Putamen (tissue), 1 donor: ENCODE data around the gene DNAH17.

Experiments
- DNase-seq: peaks from one replicate; pipeline ENCODE4 v3.0.0-alpha.2; 2016; ENCODE audit warnings: low spot score

The DNAH17 gene

GRCh38 chr17:78572239-78573205, 4.7 kb downstream of the DNAH17 start:
- DNase-seq = no peak

DNA sequence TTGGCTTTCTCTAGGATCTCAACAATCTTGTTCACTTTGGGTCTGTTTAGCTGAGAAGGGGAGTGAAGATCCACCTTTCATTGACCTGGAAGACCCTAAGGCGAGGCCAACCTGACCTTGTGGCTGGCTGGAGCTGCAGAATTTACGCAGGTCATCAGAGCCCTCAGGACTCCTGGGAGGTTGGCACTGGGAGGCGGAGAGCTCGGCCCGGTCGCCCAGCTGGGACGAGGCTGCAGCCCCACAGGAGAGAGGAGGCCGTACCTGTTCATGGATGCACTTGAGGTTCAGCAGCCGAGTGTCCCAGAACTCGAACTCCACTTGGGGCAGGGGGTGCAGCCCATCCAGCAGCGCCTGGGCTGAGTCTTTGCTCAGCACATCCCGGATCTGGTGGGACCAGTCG, 5.9 kb downstream of the DNAH17 start:
- DNase-seq = no peak

DNA sequence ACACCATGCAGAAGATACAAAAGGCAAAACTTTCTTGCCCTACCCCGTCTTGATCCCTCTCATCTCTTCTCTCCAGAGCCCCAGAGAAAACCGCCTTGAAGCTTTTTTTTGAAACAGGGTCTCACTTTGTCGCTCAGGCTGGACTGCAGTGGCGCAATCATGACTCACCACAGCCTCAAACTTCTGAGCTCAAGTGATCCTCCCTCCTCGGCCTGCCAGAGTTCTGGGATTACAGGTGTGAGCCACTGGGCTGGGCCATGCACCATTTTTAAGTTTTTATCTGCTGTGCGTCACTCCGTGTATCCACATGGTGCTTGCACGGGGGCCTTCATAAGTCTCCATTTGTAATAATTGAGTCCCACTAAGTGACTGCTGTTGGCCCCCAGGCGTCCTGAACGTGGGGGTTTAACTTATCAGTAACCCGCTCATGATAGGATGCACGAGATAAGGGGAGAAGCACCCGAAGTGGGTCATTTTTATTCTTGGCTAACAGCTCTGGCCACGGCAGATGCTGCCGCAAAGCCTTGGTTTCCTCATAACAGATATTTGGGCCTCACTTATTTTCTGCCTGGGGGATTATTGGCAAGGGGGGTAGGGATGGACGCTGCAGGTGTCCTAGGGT, 8.6 kb downstream of the DNAH17 start:
- no peak for DNase-seq

DNA sequence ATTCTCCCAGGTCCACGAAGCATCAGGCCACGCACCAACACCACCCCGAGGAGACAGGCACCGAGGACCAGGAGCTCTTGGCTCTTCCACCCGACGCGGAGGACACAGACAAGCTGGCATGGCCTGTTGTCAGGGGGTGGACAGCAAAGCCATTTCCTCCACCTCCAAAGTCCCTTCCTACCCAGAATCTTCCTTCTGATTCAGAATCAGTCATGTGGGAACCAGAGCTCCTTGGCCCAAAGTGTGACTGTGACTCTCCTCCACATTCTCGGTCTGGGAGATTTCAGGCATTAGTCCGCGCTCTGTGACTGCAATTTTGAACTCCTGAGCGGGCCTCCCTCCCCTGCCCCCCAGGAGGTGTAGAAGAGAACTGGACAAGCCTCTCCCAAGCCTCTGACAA, 9.2 kb downstream of the DNAH17 start:
- no peak for DNase-seq

DNA sequence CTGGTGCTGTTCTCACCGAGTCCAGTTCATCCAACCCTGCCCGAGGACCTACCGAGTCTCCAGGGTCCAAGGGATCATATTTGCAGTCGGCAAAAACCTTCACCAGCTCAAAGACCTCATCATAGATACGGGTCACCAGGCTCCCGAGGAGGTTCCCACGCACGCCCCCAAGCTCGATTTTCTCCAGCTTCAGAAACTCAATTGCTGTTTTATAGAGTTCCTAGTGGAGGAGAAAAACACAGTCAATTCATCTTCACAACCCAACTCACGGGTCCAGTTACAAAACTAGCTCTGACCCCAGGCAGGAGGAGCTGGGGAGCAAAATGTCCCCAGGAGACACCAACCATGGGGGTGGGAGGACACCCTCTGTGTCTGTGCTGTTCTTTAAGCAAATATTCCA, 10.2 kb downstream of the DNAH17 start:
- no peak for DNase-seq

DNA sequence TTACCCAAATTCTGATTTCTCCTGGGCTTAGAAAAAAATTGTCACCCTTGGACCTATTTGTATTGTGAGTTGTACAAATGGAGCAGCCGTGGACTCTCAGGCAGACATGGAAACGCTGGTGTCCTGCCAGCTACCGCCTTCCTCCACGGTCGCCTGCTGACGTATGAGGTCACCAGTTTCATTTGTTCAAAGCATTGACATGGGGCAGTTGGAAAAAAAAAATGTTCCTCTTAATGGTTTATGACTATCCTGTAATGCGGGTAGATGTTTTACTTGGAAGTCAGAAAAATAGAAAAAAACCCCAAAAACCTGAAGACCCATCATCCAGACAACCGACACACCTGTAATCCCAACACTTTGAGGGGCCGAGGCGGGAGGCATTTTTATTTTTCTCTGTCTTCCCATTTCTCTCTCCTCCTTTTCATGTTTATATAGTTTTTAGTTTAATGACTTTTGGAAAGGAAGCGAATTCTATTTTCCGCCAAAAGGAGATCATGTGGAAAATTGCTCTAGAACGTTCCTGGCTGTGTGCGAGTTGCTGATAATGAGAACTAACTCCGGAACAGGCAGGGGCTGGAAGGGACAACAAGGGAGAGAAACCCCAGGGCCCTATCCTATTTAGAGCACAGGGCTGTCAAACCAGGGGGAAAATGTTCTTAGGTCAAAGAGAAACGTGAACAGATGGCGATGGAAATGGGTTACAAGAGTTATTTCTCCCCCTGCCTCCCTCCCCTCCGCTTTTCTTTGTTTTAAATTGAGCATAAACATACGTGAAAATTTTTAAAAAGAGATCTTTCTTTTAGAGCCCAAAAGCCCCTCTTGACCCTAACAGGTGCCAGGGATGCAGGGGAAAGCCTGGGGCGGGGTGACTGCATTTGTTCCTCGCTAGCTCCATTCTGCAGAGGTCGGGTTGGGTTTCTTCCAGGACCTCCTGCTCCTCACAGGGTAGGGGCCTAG, 13.7 kb downstream of the DNAH17 start:
- no peak for DNase-seq

- no peak for DNase-seq
Observed at GRCh38 chr17:78562734-78563133, 14.5 kb downstream of the DNAH17 start.

GRCh38 chr17:78561166-78561565, 16.0 kb downstream of the DNAH17 start:
- DNase-seq = no peak

DNA sequence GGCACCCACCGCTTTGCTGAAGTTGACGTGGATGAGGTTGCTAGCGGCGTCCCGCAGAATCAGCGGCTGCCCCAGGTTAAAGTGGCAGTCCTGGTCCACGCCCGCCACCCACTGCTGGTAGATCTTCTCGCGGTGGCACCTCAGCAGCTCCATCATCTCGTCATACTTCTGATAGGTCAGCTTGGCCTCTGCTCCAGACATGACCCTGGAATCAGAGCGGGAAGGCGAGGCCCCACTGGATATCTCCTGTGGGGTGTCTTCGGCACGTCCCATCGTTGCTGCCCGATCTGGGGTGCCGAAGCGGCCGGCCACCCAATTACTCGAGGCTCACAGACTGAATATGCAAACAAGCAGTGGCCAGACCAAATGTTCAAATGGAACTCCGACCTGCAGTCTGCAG, 16.5 kb downstream of the DNAH17 start:
- DNase-seq = no peak

DNA sequence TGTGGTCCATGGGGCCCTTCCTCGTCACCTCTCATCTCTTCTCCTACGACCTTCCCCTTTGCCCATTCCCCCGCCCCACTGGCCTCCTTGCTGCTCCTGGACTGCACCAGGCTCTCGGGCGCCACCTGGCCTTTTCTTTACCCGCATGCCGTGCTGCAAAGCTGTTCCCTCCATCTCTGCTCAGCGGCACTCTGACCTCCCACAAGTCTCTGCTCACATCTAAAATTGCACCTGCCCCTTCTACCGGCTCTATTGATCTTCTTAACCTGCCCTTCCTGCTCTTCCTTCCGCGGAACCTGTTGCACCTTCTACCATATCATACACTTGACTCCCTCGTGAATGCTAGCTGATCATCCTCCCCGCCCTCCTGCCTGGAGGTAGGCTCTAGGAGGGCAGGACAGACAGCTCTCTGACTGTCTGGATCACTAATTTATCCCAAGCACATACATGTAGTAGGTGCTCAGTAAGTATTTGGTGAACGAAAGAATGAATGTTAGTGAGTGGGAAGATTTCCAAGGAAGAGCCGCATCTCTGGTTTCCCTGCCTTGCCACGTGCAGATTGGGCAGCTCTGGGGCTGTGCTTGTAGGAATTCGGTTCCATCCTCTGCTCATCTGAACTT, 17.3 kb downstream of the DNAH17 start:
- no peak for DNase-seq

GRCh38 chr17:78558989-78559388, 18.2 kb downstream of the DNAH17 start:
- no peak for DNase-seq

DNA sequence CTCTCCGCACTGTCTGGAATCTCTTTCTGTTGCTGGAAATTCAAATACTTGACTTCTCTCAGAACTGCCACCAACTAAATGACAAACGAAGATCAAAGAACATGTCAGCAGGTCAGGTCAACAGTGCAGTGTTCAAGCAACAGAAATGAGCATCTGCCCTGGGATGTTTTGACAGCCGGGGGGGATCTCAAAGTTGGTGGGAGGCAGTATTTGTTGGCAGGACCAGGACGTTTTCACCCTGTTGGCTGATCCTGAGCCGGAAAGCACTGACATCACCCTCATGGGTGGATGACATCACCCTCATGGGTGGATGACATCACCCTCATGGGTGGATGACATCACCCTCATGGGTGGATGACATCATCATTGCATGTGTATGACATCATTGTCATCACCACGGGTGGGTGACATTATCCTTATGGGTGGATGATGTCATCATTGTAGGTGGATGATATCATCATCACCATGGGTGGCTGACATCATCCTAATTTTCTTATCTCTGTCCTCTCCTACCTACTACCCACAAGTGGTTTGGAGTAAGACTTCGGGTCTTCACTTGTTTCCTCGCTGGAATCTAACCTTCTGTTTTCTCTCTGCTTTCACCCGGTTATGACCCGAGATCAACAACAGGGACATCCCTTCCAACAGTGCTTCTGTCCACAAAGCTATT, 18.9 kb downstream of the DNAH17 start:
- no peak for DNase-seq

DNA sequence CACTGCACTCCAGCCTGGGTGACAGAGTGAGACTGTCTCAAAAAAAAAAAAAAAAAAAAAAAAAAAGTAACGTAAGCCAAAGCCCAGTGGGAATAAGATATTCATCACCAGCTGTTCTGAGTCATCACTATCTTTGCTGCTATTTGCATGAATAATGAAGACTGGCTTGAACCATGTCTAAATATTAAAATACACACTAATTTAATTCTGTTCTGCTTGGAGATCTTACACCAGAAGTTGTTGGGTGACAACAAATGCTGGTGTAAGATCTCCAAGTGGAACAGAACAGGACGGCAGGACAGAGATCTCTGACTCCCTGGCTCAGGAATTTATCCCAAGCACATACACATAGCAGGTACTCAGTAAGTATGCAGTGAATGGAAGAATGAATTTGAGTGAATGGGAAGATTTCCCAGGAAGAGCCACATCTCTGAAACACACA, 19.6 kb downstream of the DNAH17 start:
- no peak for DNase-seq

GRCh38 chr17:78556812-78557211, 20.4 kb downstream of the DNAH17 start:
- no peak for DNase-seq

GRCh38 chr17:78555746-78556401, 21.3 kb downstream of the DNAH17 start:
- no peak for DNase-seq

DNA sequence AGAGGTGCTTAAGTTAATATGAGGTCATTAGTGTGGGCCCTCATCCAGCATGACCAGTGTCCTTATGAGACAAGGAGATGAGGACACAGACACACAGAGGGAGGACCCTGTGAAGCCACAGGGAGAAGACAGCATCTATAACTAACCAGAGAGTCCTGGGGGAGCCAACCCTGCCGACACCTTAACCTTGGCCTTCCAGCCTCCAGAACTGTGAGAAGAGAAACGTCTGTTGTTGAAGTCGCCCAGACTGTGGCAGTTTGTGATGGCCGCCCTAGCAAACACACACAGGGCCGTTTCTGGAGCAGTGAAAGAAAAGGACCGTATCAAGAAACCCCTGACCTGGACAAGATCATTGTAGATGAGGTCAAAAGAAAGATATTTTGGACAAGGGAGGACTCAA, 26.7 kb downstream of the DNAH17 start:
- DNase-seq = no peak

- DNase-seq = no peak
Observed at GRCh38 chr17:78548725-78549124, 28.5 kb downstream of the DNAH17 start.

- DNase-seq = no peak
Observed at GRCh38 chr17:78547035-78547434, 30.2 kb downstream of the DNAH17 start.

- DNase-seq = no peak
Observed at GRCh38 chr17:78546476-78546875, 30.7 kb downstream of the DNAH17 start.

DNA sequence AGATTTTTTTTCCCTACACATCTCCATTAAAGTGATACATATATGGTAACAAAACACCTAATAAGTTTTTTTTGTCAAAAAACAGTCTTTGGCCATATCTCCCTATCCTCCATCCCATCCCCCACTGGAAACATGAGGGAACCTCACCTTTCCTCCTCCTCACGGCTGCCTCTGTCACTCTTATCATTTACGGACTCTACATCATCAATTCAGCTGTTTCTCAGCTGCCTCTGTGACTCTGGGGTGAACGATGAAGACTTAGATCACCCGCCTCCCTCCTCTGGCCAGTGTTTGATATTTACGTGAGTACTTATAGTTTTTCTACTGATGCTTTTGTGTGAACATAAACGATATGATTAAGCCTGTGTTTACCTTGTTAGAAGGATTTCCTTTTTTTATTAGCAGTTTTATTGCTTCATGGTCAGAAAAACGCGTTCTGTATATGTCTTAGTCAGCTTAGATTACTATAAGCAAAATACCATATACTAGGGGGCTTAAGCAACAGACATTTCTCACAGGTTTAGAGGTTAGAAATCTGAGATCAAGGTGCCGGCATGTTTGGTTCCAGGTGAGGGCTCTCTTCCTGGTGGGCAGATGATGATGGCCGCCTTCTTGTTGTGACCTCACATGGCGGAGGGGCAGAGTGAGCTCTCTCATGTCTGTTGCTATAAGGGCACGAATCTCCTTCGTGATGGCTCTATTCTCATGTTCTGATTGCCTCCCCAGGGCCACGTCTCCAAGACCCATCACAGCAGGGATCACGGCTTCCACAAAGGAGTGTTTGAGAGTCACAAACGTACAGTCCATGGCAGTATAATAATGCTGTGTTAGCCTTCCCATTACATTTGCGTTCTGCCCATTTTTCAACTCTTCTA, 32.1 kb downstream of the DNAH17 start:
- no peak for DNase-seq
